Measurements from ENCODE around the gene FGF12.
A peak's percentile ranks its signal among the peaks of the same experiment; 100 is the strongest.
"Not testable (repeated sequence)": the region's sequence is repeated elsewhere in the genome, so short reads cannot be mapped to it uniquely, and the experiment has no call there.

FGF12 gene

DNA sequence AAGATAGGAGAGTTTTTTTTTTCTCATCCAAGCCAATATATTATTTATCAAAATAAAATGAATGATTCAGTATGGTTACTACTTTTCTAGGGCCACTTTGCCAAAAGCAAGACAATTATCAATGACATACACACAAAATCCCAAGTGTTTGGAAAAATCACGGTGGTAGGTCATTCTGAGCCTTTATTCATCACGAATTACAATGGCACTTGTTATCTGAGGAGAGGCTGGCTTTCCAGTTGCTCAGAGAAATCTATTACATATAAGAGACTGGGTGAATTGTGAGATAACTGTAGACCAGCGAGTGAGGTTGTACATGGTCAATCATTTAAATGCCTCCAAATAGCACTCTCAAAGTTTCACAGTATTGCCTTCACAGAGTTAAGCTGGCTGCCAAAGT is 20.4 kb upstream of the FGF12 start:
- Mint-ChIP-seq H3K36me3 (ENCODE audit: low read depth) (no peaks in the 10 kb centered on the region), H3K27ac (no peak overlapping the region), H3K27me3 (ENCODE audit: low read depth) (peaks cover 4% of the 10 kb centered on the region), H3K9me3 (no peaks in the 10 kb centered on the region), H3K4me1 (no peaks in the 10 kb centered on the region), H3K4me3 (no peak overlapping the region)
- TF ChIP-seq, protein P1, sequence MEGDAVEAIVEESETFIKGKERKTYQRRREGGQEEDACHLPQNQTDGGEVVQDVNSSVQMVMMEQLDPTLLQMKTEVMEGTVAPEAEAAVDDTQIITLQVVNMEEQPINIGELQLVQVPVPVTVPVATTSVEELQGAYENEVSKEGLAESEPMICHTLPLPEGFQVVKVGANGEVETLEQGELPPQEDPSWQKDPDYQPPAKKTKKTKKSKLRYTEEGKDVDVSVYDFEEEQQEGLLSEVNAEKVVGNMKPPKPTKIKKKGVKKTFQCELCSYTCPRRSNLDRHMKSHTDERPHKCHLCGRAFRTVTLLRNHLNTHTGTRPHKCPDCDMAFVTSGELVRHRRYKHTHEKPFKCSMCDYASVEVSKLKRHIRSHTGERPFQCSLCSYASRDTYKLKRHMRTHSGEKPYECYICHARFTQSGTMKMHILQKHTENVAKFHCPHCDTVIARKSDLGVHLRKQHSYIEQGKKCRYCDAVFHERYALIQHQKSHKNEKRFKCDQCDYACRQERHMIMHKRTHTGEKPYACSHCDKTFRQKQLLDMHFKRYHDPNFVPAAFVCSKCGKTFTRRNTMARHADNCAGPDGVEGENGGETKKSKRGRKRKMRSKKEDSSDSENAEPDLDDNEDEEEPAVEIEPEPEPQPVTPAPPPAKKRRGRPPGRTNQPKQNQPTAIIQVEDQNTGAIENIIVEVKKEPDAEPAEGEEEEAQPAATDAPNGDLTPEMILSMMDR (IDR thresholded peaks at IDR 0.05; ENCODE audit: unreplicated experiment in 3 of 3), result no peak

GRCh38 chr3:192747145-192747544 is 19.8 kb upstream of the FGF12 start:
- Mint-ChIP-seq H3K36me3 (ENCODE audit: low read depth) (no peaks in the 10 kb centered on the region), H3K9me3 (no peaks in the 10 kb centered on the region), H3K27ac (no peak overlapping the region), H3K4me1 (no peaks in the 10 kb centered on the region), H3K4me3 (no peak overlapping the region), H3K27me3 (ENCODE audit: low read depth) (peaks cover 4% of the 10 kb centered on the region)
- TF ChIP-seq, protein P1 (IDR thresholded peaks at IDR 0.05; ENCODE audit: unreplicated experiment in 3 of 3), result no peak

- peaks cover 4% of the 10 kb centered on the region for H3K27me3 Mint-ChIP-seq (ENCODE audit: low read depth)
- no peaks in the 10 kb centered on the region for H3K36me3 Mint-ChIP-seq (ENCODE audit: low read depth)
- TF ChIP-seq, protein P1 (IDR thresholded peaks at IDR 0.05; ENCODE audit: unreplicated experiment in 3 of 3), result no peak
- H3K4me1 Mint-ChIP-seq, result no peaks in the 10 kb centered on the region
- H3K9me3 Mint-ChIP-seq, result no peaks in the 10 kb centered on the region
- no peak overlapping the region for H3K27ac Mint-ChIP-seq
- H3K4me3 Mint-ChIP-seq, result peak overlapping the region in 1 of 3 experiments; percentile 16
Observed at GRCh38 chr3:192745150-192745549, 17.8 kb upstream of the FGF12 start.

DNA sequence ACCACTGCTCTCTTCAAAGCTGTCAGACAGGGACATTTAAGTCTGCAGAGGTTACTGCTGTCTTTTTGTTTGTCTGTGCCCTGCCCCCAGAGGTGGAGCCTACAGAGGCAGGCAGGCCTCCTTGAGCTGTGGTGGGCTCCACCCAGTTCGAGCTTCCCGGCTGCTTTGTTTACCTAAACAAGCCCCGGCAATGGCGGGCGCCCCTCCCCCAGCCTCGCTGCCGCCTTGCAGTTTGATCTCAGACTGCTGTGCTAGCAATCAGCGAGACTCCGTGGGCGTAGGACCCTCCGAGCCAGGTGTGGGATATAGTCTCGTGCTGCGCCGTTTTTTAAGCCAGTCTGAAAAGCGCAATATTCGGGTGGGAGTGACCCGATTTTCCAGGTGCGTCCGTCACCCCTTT is 17.3 kb upstream of the FGF12 start:
- H3K4me1 Mint-ChIP-seq; H3K36me3 Mint-ChIP-seq (ENCODE audit: low read depth); H3K27me3 Mint-ChIP-seq (ENCODE audit: low read depth); H3K27ac Mint-ChIP-seq; H3K9me3 Mint-ChIP-seq: not testable (repeated sequence)
- H3K4me3 Mint-ChIP-seq, result peak overlapping the region in 2 of 3 experiments; percentile 30 to 31

DNA sequence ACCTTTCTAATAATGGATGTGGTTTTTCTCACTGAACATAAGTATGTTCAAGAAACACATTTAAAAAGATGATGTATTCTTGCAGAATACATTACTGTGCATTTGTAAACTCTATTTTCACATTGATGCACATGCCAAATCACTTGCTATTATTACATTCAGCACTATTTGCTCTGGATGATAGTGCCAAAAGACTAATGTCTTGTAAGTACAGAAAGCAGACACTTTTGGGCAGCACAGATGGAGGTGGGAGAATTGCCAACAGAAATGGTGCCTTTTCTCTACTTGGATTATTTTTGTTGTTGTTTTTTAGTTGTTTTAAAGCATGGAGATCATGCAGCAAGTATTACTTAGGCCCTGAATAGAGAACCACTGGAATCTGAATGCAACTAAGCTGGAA is 10.2 kb upstream of the FGF12 start:
- H3K27ac Mint-ChIP-seq, result no peak overlapping the region
- H3K27me3 Mint-ChIP-seq (ENCODE audit: low read depth), result no peaks in the 10 kb centered on the region
- TF ChIP-seq, protein P1 (IDR thresholded peaks at IDR 0.05; ENCODE audit: unreplicated experiment in 3 of 3), result no peak
- no peaks in the 10 kb centered on the region for H3K36me3 Mint-ChIP-seq (ENCODE audit: low read depth)
- H3K9me3 Mint-ChIP-seq, result peaks cover 2% of the 10 kb centered on the region
- H3K4me3 Mint-ChIP-seq, result no peak overlapping the region
- no peaks in the 10 kb centered on the region for H3K4me1 Mint-ChIP-seq

GRCh38 chr3:192731233-192731632 is 3.9 kb upstream of the FGF12 start:
- no peaks in the 10 kb centered on the region for H3K9me3 Mint-ChIP-seq
- no peak overlapping the region for H3K4me3 Mint-ChIP-seq
- no peaks in the 10 kb centered on the region for H3K36me3 Mint-ChIP-seq (ENCODE audit: low read depth)
- no peak overlapping the region for H3K27ac Mint-ChIP-seq
- peaks cover 19% of the 10 kb centered on the region for H3K27me3 Mint-ChIP-seq (ENCODE audit: low read depth)
- H3K4me1 Mint-ChIP-seq, result peaks cover 14% of the 10 kb centered on the region
- TF ChIP-seq, protein P1 (IDR thresholded peaks at IDR 0.05; ENCODE audit: unreplicated experiment in 3 of 3), result no peak
